Suprapubic skin (tissue), 3 donors: ENCODE measurements around the gene LIPH.

ENCODE experiments used
- CTCF ChIP-seq, 2 donors: fragments of 200-600 bp in 1 of 2; fragments of 450-650 bp in 1 of 2; sonication (generic) in 1 of 2; IDR thresholded peaks; one replicate each; pipeline ENCODE4 v1.5.1; 2016 to 2019; ENCODE audit warnings: antibody characterized with exemption in 2 of 2, mild to moderate bottlenecking in 1 of 2, moderate library complexity in 1 of 2
- POLR2AphosphoS5 ChIP-seq, 3 donors: sonication (generic); formaldehyde crosslinking; IDR thresholded peaks; one replicate each; pipeline ENCODE4 v1.6.1; 2017; ENCODE audit warnings: antibody characterized with exemption in 3 of 3

- TF ChIP-seq CTCF (IDR thresholded peaks at IDR 0.05) (no peak), POLR2AphosphoS5 (IDR thresholded peaks at IDR 0.05) (no peak)
Observed at GRCh38 chr3:185540695-185541094, 11.7 kb downstream of the LIPH start.
